GM23338 (cell line): ENCODE measurements around the gene IL5RA. TPM values are rescaled to one million over a fixed set of nuclear protein-coding genes. Genes with fewer than 3 reads are reported as not detected.

Source experiments
- ATAC-seq: fragments of 200-7000 bp; cut with Tn5 transposase; 3 replicates; pipeline ENCODE4 v1.9.1; 2020
- DNase-seq: peaks from one replicate; pipeline ENCODE4 v3.0.0-alpha.2; 2015; ENCODE audit warnings: low spot score
- H2AFZ ChIP-seq: fragments of 200-600 bp; sonication (generic); 2 replicates; pipeline ENCODE4 v1.8.0; 2016; ENCODE audit warnings: antibody characterized with exemption, mild to moderate bottlenecking, moderate library complexity
- H3F3A ChIP-seq: fragments of 200-600 bp; sonication (generic); replicated peaks from 2 replicates; pipeline ENCODE4 v1.8.0; 2017; ENCODE audit warnings: antibody characterized with exemption, mixed run types, low read depth
- H3K27ac ChIP-seq: fragments of 200-600 bp; sonication (generic); 2 replicates; pipeline ENCODE4 v1.6.1; 2016; ENCODE audit warnings: low read depth
- H3K27me3 ChIP-seq: fragments of 200-600 bp; sonication (generic); 2 replicates; pipeline ENCODE4 v1.8.0; 2016; ENCODE audit warnings: mild to moderate bottlenecking, mixed run types, moderate library complexity; ENCODE audit not compliant: insufficient read depth
- H3K36me3 ChIP-seq: fragments of 200-600 bp; sonication (generic); 2 replicates; pipeline ENCODE4 v1.8.0; 2016; ENCODE audit warnings: mild to moderate bottlenecking; ENCODE audit not compliant: insufficient read depth
- H3K4me1 ChIP-seq: fragments of 200-600 bp; sonication (generic); 2 replicates; pipeline ENCODE4 v1.8.0; 2016; ENCODE audit warnings: mild to moderate bottlenecking, moderate library complexity; ENCODE audit not compliant: insufficient read depth
- H3K4me2 ChIP-seq: fragments of 200-600 bp; sonication (generic); 2 replicates; pipeline ENCODE4 v1.7.1; 2017; ENCODE audit warnings: mixed run types
- H3K4me3 ChIP-seq: fragments of 200-600 bp; sonication (generic); 2 replicates; pipeline ENCODE4 v1.6.1; 2016; ENCODE audit warnings: mixed run types
- H3K79me2 ChIP-seq: fragments of 200-600 bp; sonication (generic); replicated peaks from 2 replicates; pipeline ENCODE4 v1.8.0; 2017; ENCODE audit warnings: mild to moderate bottlenecking; ENCODE audit not compliant: insufficient read depth
- H3K9me2 ChIP-seq: fragments of 200-600 bp; sonication (generic); 2 replicates; pipeline ENCODE4 v1.8.0; 2017; ENCODE audit not compliant: insufficient read depth
- H4K20me1 ChIP-seq: fragments of 200-600 bp; sonication (generic); replicated peaks from 2 replicates; pipeline ENCODE4 v1.8.0; 2017; ENCODE audit warnings: mild to moderate bottlenecking; ENCODE audit not compliant: insufficient read depth
- H3K27ac Mint-ChIP-seq: 2 replicates; pipeline ENCODE4 v1.8.0; 2020; ENCODE audit warnings: inconsistent platforms, mild to moderate bottlenecking, moderate library complexity, mixed read lengths
- H3K27me3 Mint-ChIP-seq: 3 replicates; pipeline ENCODE4 v1.8.0; 2022; ENCODE audit warnings: low read depth, mild to moderate bottlenecking, moderate library complexity, mixed read lengths, inconsistent platforms; ENCODE audit not compliant: insufficient read depth, poor library complexity
- H3K36me3 Mint-ChIP-seq: 3 replicates; pipeline ENCODE4 v1.8.0; 2021; ENCODE audit warnings: low read depth, mild to moderate bottlenecking, inconsistent platforms, moderate library complexity, mixed read lengths
- H3K4me1 Mint-ChIP-seq: 3 replicates; pipeline ENCODE4 v1.8.0; 2020; ENCODE audit warnings: mild to moderate bottlenecking, inconsistent platforms, mixed read lengths
- H3K4me3 Mint-ChIP-seq: 3 replicates; pipeline ENCODE4 v1.8.0; 2021; ENCODE audit warnings: moderate library complexity, mild to moderate bottlenecking, inconsistent platforms, mixed read lengths
- H3K9me3 Mint-ChIP-seq: 3 replicates; pipeline ENCODE4 v1.8.0; 2020; ENCODE audit warnings: moderate library complexity, mild to moderate bottlenecking, inconsistent platforms, mixed read lengths
- CREB1 ChIP-seq: fragments of 250-450 bp; sonication (Bioruptor Pico); IDR thresholded peaks from 2 replicates; pipeline ENCODE4 v1.5.0; 2020; ENCODE audit warnings: low read depth, mild to moderate bottlenecking, moderate library complexity
- CTCF ChIP-seq, 2 experiments: fragments of 200-600 bp in 1 of 2; sonication (generic) in 1 of 2; conservative IDR thresholded peaks; 2 replicates each; pipeline versions ENCODE4 v1.5.1 to v1.6.1; 2016 to 2017; ENCODE audit warnings: antibody characterized with exemption in 2 of 2, low read depth in 2 of 2, mild to moderate bottlenecking in 2 of 2, moderate library complexity in 1 of 2
- ETS1 ChIP-seq: IDR thresholded peaks from 2 replicates; pipeline ENCODE4 v1.6.1; 2016; ENCODE audit warnings: antibody characterized with exemption
- EZH2 ChIP-seq: fragments of 200-600 bp; sonication (generic); IDR thresholded peaks from one replicate; pipeline ENCODE4 v1.8.0; 2017; ENCODE audit warnings: antibody characterized with exemption, mild to moderate bottlenecking, low read depth; ENCODE audit not compliant: unreplicated experiment
- EZH2phosphoT487 ChIP-seq: fragments of 200-600 bp; sonication (generic); IDR thresholded peaks from one replicate; pipeline ENCODE4 v1.8.1; 2018; ENCODE audit warnings: antibody characterized with exemption; ENCODE audit not compliant: unreplicated experiment
- JUNB ChIP-seq: IDR thresholded peaks from one replicate; pipeline ENCODE4 v1.6.1; 2016; ENCODE audit warnings: antibody characterized with exemption; ENCODE audit not compliant: unreplicated experiment
- NANOG ChIP-seq: IDR thresholded peaks from 2 replicates; pipeline ENCODE4 v1.6.1; 2016; ENCODE audit warnings: antibody characterized with exemption, borderline replicate concordance
- POLR2AphosphoS5 ChIP-seq: IDR thresholded peaks from 2 replicates; pipeline ENCODE4 v1.6.1; 2016; ENCODE audit warnings: antibody characterized with exemption, low read depth
- REST ChIP-seq: IDR thresholded peaks from one replicate; pipeline ENCODE4 v1.6.1; 2018; ENCODE audit warnings: antibody characterized with exemption; ENCODE audit not compliant: unreplicated experiment
- STAT1 ChIP-seq: IDR thresholded peaks from one replicate; pipeline ENCODE4 v1.6.1; 2016; ENCODE audit warnings: antibody characterized with exemption; ENCODE audit not compliant: unreplicated experiment
- ZNF114 ChIP-seq: fragments of 250-450 bp; sonication (Bioruptor Pico); IDR thresholded peaks from 2 replicates; pipeline ENCODE4 v1.5.0; 2020; ENCODE audit warnings: mild to moderate bottlenecking, moderate library complexity
- ZNF331 ChIP-seq: fragments of 250-450 bp; sonication (Bioruptor Pico); IDR thresholded peaks from 2 replicates; pipeline ENCODE4 v1.5.0; 2020; ENCODE audit warnings: low read depth, mild to moderate bottlenecking, moderate library complexity
- polyA plus RNA-seq: library from polyadenylated mRNA; unstranded; fragments of >200 nt; fragmentation: Nextera tagmentation; extraction: Ambion mirVana; gene quantifications from 2 replicates; pipeline ENCODE4 v1.2.1, GENCODE V29; 2016
- total RNA-seq: library from RNA; depleted of rRNA; stranded (reverse); fragments of >200 nt; shearing (Covaris generic); gene quantifications from 2 replicates; pipeline ENCODE4 v1.2.3, GENCODE V29; 2014

IL5RA gene
- total and polyA plus RNA-seq, 2 experiments from 2014 or later: 0.31 TPM; not detected in 1

GRCh38 chr3:3129579-3129978 is 19.4 kb upstream of the IL5RA start (continued):
- TF ChIP-seq REST (no peak), CTCF (conservative IDR thresholded peaks at IDR 0.05; ENCODE audit: low read depth in 2 of 2) (no peak), EZH2 (no peak), EZH2phosphoT487 (no peak), ETS1 (no peak)

- peak overlapping the region; percentile 99 for H3K4me2 ChIP-seq
- H3K4me3 ChIP-seq: peak overlapping the region; percentile 97
- 0 out of 2 replicates have a peak, but pooled peaks cover 7% of the 10 kb centered on the region for H4K20me1 ChIP-seq
- peaks cover 6% of the 10 kb centered on the region; the same call in 2 of the 3 replicates for H3K4me1 Mint-ChIP-seq
- H3K27me3 ChIP-seq: no peaks in the 10 kb centered on the region
- H3K79me2 ChIP-seq: peaks cover 31% of the 10 kb centered on the region
- H3K9me2 ChIP-seq: no peaks in the 10 kb centered on the region
- H3F3A ChIP-seq: peaks cover 7% of the 10 kb centered on the region; the same call in 1 of the 2 replicates
- H3K4me3 Mint-ChIP-seq: peak overlapping the region; percentile 96
- peak overlapping the region; percentile 76 for H3K27ac ChIP-seq
- H3K9me3 Mint-ChIP-seq: peaks cover 38% of the 10 kb centered on the region
- H3K27ac Mint-ChIP-seq: peak overlapping the region; percentile 83
- ATAC-seq (peak; percentile 19), DNase-seq (peak; percentile 14)
- peaks cover 5% of the 10 kb centered on the region for H3K27me3 Mint-ChIP-seq
- peaks cover 37% of the 10 kb centered on the region for H3K36me3 Mint-ChIP-seq
- peaks cover 26% of the 10 kb centered on the region for H3K36me3 ChIP-seq
- peaks cover 6% of the 10 kb centered on the region; the same call in 1 of the 2 replicates for H3K4me1 ChIP-seq
- H2AFZ ChIP-seq: peak overlapping the region; percentile 84
- TF ChIP-seq EZH2phosphoT487: no peak
- TF ChIP-seq ZNF331: no peak
- TF ChIP-seq REST: no peak
- TF ChIP-seq NANOG: no peak
- no peak for TF ChIP-seq ZNF114 (CRISPR knock-in tag)
- no peak for TF ChIP-seq JUNB
- TF ChIP-seq STAT1: no peak
- TF ChIP-seq CREB1 (CRISPR knock-in tag): no peak
- TF ChIP-seq POLR2AphosphoS5: no peak
- TF ChIP-seq EZH2: no peak
Measured at GRCh38 chr3:3127432-3128010, 17.3 kb upstream of the IL5RA start.
